Neural cell (in vitro differentiated cells): ENCODE data around the gene BLNK. TPM values are rescaled to one million over a fixed set of nuclear protein-coding genes. Genes with fewer than 3 reads are reported as not detected.

Source experiments
- H2AFZ ChIP-seq: fragments of 200-600, 300-800 bp; sonication (generic), shearing (Covaris generic); 2 replicates; pipeline ENCODE4 v1.6.0; 2014; ENCODE audit warnings: low read depth, mild to moderate bottlenecking, antibody characterized with exemption, low read length, moderate library complexity
- H3F3A ChIP-seq: fragments of 200-600 bp; shearing (Covaris generic); 2 replicates; pipeline ENCODE4 v1.6.1; 2016; ENCODE audit warnings: mild to moderate bottlenecking, moderate library complexity, mixed read lengths, antibody characterized with exemption, low read length; ENCODE audit not compliant: insufficient read depth, poor library complexity, severe bottlenecking
- H3K27ac ChIP-seq: fragments of 200-600, 300-800 bp; sonication (generic), shearing (Covaris generic); 2 replicates; pipeline ENCODE4 v1.5.1; 2014; ENCODE audit warnings: mild to moderate bottlenecking, low read length, moderate library complexity
- H3K27me3 ChIP-seq: fragments of 300-800, 200-600 bp; sonication (generic), shearing (Covaris generic); 2 replicates; pipeline ENCODE4 v1.6.0; 2014; ENCODE audit warnings: mild to moderate bottlenecking, low read depth, low read length, moderate library complexity; ENCODE audit not compliant: insufficient read depth
- H3K36me3 ChIP-seq: fragments of 300-800, 200-600 bp; sonication (generic), shearing (Covaris generic); 2 replicates; pipeline ENCODE4 v1.5.1; 2014; ENCODE audit warnings: mild to moderate bottlenecking, antibody characterized with exemption, low read length, moderate library complexity; ENCODE audit not compliant: insufficient read depth
- H3K4me2 ChIP-seq: fragments of 300-800, 200-600 bp; sonication (generic), shearing (Covaris generic); 2 replicates; pipeline ENCODE4 v1.6.0; 2014; ENCODE audit warnings: mild to moderate bottlenecking, low read length
- H3K4me3 ChIP-seq: fragments of 300-800, 200-600 bp; sonication (generic), shearing (Covaris generic); 2 replicates; pipeline ENCODE4 v1.5.1; 2014; ENCODE audit warnings: mild to moderate bottlenecking, low read length, moderate library complexity
- H3K79me2 ChIP-seq: fragments of 200-600 bp; shearing (Covaris generic); replicated peaks from 2 replicates; pipeline ENCODE4 v1.6.0; 2014; ENCODE audit warnings: mild to moderate bottlenecking, low read length, moderate library complexity; ENCODE audit not compliant: insufficient read depth
- H3K9ac ChIP-seq: fragments of 300-800, 200-600 bp; sonication (generic), shearing (Covaris generic); 2 replicates; pipeline ENCODE4 v1.6.1; 2016; ENCODE audit warnings: mild to moderate bottlenecking, low read length, mixed read lengths
- H3K9me2 ChIP-seq: fragments of 200-600 bp; shearing (Covaris generic); 2 replicates; pipeline ENCODE4 v1.6.1; 2016; ENCODE audit warnings: mild to moderate bottlenecking, low read length, mixed read lengths; ENCODE audit not compliant: insufficient read depth
- H3K9me3 ChIP-seq: fragments of 200-600, 300-800 bp; sonication (generic), shearing (Covaris generic); 2 replicates; pipeline ENCODE4 v1.6.1; 2016; ENCODE audit warnings: mild to moderate bottlenecking, mixed run types, low read length, moderate library complexity, mixed read lengths
- H4K20me1 ChIP-seq: fragments of 200-600 bp; shearing (Covaris generic); 2 replicates; pipeline ENCODE4 v1.6.1; 2016; ENCODE audit warnings: mild to moderate bottlenecking, mixed run types; ENCODE audit not compliant: insufficient read depth
- EP300 ChIP-seq: fragments of 450-650 bp; conservative IDR thresholded peaks from 2 replicates; pipeline ENCODE4 v1.6.1; 2014; ENCODE audit warnings: antibody characterized with exemption, mild to moderate bottlenecking, moderate library complexity; ENCODE audit not compliant: poor library complexity, severe bottlenecking
- EZH2 ChIP-seq: fragments of 200-600, 300-800 bp; shearing (Covaris generic), sonication (generic); IDR thresholded peaks from 2 replicates; pipeline ENCODE4 v1.6.1; 2014; ENCODE audit warnings: antibody characterized with exemption, low read length, borderline replicate concordance, mild to moderate bottlenecking; ENCODE audit not compliant: insufficient read depth, poor library complexity, severe bottlenecking
- MXI1 ChIP-seq: fragments of 450-650 bp; conservative IDR thresholded peaks from 2 replicates; pipeline ENCODE4 v1.6.1; 2014; ENCODE audit warnings: antibody characterized with exemption, mild to moderate bottlenecking; ENCODE audit not compliant: poor library complexity, severe bottlenecking
- POLR2AphosphoS5 ChIP-seq: IDR thresholded peaks from 2 replicates; pipeline ENCODE4 v1.6.1; 2012
- RAD21 ChIP-seq: fragments of 450-650 bp; conservative IDR thresholded peaks from 2 replicates; pipeline ENCODE4 v1.6.1; 2014; ENCODE audit warnings: antibody characterized with exemption, mild to moderate bottlenecking, moderate library complexity
- SMC3 ChIP-seq: fragments of 450-650 bp; conservative IDR thresholded peaks from 2 replicates; pipeline ENCODE4 v1.6.1; 2014; ENCODE audit warnings: antibody characterized with exemption, mild to moderate bottlenecking, moderate library complexity; ENCODE audit not compliant: poor library complexity
- TAF1 ChIP-seq: IDR thresholded peaks from 2 replicates; pipeline ENCODE4 v1.6.1; 2012; ENCODE audit warnings: low read depth
- polyA plus RNA-seq: library from polyadenylated mRNA; depleted of rRNA; stranded (reverse); fragments of >200 nt; gene quantifications from 2 replicates; pipeline ENCODE4 v1.2.3, GENCODE V29; 2014
- TF ChIP-seq, protein P1 (sequence below): IDR thresholded peaks from 2 replicates; pipeline ENCODE4 v1.6.1; 2012; ENCODE audit warnings: borderline replicate concordance
- TF ChIP-seq, protein P2 (sequence below): fragments of 450-650 bp; IDR thresholded peaks from 2 replicates; pipeline ENCODE4 v1.5.1; 2014; ENCODE audit warnings: antibody characterized with exemption, mild to moderate bottlenecking, moderate library complexity; ENCODE audit not compliant: poor library complexity, severe bottlenecking

BLNK gene
- polyA plus RNA-seq, 1 donor from 2014 or later = not detected

DNA sequence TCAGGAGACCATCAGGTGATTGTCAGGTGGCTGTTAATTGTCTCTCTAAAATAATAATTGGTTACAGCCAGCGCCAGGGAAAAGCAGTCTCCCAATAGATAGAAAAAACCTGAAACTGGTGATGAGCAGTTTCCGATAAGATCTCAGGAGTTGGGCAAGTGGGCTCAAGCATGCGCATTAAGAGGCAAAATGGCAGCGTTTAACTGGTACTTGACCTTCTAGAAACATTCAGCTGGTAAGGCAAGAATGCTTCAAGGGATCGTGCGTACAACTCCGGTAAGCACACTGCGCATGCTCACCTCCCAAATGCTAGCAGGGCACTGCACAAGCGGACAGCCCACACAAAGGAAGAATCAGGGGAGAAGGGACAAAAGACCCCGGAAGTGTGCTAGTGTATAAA, 48.5 kb downstream of the BLNK start:
- no peak overlapping the region for H2AFZ ChIP-seq
- H3K27ac ChIP-seq = no peak overlapping the region
- no peak overlapping the region for H3K9ac ChIP-seq
- no peak overlapping the region for H3K4me2 ChIP-seq
- H3K9me2 ChIP-seq = no peaks in the 10 kb centered on the region
- H3K27me3 ChIP-seq = no peaks in the 10 kb centered on the region
- no peaks in the 10 kb centered on the region for H3K36me3 ChIP-seq
- H4K20me1 ChIP-seq = no peaks in the 10 kb centered on the region
- H3K79me2 ChIP-seq = no peaks in the 10 kb centered on the region
- H3K9me3 ChIP-seq = no peaks in the 10 kb centered on the region
- no peaks in the 10 kb centered on the region for H3F3A ChIP-seq
- TF ChIP-seq POLR2AphosphoS5 (no peak), EP300 (no peak), EZH2 (no peak), SMC3 (no peak), MXI1 (no peak), TAF1 (no peak), RAD21 (no peak)
- TF ChIP-seq, protein P1, sequence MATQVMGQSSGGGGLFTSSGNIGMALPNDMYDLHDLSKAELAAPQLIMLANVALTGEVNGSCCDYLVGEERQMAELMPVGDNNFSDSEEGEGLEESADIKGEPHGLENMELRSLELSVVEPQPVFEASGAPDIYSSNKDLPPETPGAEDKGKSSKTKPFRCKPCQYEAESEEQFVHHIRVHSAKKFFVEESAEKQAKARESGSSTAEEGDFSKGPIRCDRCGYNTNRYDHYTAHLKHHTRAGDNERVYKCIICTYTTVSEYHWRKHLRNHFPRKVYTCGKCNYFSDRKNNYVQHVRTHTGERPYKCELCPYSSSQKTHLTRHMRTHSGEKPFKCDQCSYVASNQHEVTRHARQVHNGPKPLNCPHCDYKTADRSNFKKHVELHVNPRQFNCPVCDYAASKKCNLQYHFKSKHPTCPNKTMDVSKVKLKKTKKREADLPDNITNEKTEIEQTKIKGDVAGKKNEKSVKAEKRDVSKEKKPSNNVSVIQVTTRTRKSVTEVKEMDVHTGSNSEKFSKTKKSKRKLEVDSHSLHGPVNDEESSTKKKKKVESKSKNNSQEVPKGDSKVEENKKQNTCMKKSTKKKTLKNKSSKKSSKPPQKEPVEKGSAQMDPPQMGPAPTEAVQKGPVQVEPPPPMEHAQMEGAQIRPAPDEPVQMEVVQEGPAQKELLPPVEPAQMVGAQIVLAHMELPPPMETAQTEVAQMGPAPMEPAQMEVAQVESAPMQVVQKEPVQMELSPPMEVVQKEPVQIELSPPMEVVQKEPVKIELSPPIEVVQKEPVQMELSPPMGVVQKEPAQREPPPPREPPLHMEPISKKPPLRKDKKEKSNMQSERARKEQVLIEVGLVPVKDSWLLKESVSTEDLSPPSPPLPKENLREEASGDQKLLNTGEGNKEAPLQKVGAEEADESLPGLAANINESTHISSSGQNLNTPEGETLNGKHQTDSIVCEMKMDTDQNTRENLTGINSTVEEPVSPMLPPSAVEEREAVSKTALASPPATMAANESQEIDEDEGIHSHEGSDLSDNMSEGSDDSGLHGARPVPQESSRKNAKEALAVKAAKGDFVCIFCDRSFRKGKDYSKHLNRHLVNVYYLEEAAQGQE = no peak
- TF ChIP-seq, protein P2, sequence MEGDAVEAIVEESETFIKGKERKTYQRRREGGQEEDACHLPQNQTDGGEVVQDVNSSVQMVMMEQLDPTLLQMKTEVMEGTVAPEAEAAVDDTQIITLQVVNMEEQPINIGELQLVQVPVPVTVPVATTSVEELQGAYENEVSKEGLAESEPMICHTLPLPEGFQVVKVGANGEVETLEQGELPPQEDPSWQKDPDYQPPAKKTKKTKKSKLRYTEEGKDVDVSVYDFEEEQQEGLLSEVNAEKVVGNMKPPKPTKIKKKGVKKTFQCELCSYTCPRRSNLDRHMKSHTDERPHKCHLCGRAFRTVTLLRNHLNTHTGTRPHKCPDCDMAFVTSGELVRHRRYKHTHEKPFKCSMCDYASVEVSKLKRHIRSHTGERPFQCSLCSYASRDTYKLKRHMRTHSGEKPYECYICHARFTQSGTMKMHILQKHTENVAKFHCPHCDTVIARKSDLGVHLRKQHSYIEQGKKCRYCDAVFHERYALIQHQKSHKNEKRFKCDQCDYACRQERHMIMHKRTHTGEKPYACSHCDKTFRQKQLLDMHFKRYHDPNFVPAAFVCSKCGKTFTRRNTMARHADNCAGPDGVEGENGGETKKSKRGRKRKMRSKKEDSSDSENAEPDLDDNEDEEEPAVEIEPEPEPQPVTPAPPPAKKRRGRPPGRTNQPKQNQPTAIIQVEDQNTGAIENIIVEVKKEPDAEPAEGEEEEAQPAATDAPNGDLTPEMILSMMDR = no peak
- no peak overlapping the region for H3K4me3 ChIP-seq

DNA sequence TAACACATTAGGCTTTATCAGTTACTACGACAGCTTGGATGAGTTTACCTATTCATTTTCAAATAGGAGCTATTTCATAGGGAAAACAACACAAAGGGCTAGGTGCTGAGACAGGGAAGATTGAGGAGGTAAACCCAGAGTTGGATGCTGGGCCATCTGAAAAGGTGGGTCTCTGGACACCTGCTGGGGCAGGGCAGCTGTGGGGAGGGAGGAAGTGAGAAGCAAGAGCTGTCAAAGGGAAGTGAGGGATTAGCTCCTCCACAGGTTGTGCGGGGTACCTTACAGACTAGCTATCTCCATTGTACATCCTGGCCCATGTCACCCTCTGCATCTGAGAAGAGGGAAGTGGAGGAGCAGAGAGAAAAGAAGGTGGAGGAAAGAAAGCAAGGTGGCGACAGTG, 48.9 kb downstream of the BLNK start:
- H3K79me2 ChIP-seq = no peaks in the 10 kb centered on the region
- TF ChIP-seq MXI1 (no peak), RAD21 (no peak), POLR2AphosphoS5 (no peak), EP300 (no peak), SMC3 (no peak), EZH2 (no peak), TAF1 (no peak)
- TF ChIP-seq, protein P2 = no peak
- TF ChIP-seq, protein P1 = no peak
- H3K4me2 ChIP-seq = no peak overlapping the region
- H3K4me3 ChIP-seq = no peak overlapping the region
- no peak overlapping the region for H2AFZ ChIP-seq
- H3K9ac ChIP-seq = no peak overlapping the region
- H3K9me2 ChIP-seq = no peaks in the 10 kb centered on the region
- H3K9me3 ChIP-seq = no peaks in the 10 kb centered on the region
- no peaks in the 10 kb centered on the region for H4K20me1 ChIP-seq
- H3F3A ChIP-seq = no peaks in the 10 kb centered on the region
- no peak overlapping the region for H3K27ac ChIP-seq
- H3K36me3 ChIP-seq = no peaks in the 10 kb centered on the region
- no peaks in the 10 kb centered on the region for H3K27me3 ChIP-seq
